ENCODE data around the gene SLC51B.
"Not testable (repeated sequence)": the region's sequence is repeated elsewhere in the genome, so short reads cannot be mapped to it uniquely, and the experiment has no call there.

The SLC51B gene

DNA sequence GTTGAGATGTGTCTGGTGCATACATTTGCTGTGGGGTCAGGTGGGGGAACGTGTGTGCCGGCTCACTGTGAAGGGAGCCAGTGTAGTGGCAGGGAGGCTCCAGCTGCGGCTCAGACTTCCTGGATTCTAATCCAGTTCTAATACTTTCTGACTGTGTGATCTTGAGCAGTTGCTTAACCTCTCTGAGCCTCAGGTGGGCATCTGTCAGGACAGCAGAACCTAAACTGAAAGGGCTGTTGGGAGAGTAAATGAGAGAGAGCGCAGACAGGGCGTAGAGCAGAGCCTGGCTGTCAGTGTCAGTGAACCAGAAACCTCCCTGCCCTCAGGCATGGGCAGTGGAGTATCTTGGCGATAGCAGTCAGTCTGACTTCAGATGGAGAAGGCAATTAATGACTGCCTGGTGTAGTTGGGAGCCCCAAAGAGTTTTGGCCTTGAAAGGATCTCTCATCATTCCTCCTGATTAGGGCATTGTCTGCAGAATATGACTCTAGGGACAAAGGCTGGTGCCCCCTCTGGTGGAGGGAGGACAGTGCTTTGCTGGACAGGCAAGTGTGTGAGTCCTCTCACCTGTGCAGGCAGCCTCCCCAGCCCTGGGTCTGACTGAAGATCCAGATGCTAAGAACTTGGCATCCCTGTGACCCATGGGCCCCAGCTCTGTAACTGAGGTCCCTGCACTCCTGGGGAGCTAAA, 40.9 kb downstream of the SLC51B start:
- DNase-seq = peak; percentile 23 to 61 (median 38)

DNA sequence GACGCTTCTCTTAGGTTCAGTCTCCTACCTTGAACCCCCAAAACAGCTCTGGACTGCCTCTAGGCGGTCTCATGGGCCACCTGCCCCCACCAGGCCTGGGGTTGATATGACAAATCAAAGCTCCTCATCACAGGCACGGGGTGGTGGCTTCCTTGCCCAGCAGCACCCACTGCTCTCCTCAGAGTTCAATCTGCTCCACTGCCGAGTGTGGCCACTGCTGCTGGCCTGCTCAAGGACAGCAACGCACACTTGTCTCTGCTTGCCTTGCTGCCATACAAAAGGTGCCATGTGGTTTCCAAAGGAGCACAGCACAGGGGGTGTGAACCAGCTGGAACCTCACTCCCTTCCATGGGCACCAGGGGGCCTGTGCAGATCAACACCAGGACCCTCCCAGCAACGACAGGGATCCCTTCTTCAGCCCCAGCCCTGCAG, 41.5 kb downstream of the SLC51B start:
- no peak for DNase-seq

DNA sequence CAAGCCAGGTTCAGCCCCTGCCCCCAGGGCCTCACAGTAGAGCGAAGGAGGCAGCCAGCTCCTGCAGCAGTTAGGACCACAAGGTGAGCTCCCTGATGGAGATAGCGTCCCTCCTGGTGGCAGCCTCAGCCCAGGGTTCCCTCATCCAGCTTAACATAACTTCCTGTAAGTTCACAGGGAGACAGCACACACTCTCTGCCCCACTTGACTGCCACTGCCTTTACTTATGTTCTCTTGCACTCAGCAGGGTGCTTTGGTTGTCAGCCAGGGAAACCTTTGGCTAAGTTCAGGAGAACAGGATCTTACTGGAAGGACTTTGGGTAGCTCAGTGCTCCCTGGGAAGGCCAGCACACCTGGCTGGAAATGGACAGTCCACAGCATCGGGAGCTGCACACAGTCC, 42.2 kb downstream of the SLC51B start:
- DNase-seq = no peak

DNA sequence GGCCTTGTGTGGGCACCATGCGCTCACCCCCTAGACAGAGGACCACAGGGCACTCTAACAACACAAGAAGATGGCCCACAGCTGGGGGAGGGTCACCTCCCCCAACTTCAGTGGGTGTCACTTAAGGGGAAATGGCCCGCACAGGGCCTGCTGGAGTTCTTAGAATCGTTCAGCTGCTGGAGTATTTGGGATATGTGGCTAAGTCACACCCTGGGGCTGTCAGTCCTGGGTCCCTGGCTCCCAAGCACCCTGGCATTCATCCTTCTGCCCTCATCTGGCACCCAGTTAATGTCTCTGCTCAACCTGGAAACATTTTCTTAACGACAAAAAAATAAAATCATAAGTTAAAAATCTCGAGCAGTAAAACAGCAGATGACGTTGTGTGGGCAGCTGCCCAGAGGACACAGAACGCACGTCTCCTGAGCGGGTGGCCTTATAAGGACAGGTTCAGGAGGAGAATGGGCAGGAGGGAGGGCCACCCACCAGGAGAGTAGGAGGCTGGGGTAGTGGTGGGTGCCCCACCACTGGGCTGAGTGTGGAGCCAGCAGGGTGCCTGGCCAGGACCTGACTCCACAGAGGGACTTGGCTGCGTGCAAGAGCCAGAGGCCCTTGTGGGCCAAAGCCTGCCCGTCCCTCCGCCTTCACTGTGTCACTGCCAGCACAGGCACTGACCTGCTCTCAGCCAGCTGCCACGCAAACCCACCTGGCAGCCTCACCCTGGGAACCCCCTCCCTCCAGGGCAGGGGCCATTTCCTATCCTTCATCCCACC, 42.9 kb downstream of the SLC51B start:
- no peak for DNase-seq

DNA sequence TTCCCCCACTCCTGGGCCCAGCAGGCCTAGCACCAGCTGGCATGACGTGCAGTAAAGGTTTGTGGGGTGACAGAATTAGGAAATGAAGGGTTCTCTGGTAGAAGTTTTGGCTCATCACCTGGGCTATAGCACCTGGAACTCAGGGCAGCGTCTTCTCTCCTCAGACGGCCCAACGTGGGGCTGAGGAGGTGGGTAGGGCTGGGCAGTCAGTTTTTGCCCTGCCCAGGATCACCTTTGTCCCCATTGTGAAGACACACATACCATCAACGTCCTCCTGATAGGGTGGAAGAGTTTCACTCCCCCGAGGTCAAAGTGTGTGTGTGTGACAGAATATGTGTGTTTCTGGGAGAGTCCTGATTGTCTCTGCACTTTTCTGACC, 43.4 kb downstream of the SLC51B start:
- DNase-seq = no peak

DNA sequence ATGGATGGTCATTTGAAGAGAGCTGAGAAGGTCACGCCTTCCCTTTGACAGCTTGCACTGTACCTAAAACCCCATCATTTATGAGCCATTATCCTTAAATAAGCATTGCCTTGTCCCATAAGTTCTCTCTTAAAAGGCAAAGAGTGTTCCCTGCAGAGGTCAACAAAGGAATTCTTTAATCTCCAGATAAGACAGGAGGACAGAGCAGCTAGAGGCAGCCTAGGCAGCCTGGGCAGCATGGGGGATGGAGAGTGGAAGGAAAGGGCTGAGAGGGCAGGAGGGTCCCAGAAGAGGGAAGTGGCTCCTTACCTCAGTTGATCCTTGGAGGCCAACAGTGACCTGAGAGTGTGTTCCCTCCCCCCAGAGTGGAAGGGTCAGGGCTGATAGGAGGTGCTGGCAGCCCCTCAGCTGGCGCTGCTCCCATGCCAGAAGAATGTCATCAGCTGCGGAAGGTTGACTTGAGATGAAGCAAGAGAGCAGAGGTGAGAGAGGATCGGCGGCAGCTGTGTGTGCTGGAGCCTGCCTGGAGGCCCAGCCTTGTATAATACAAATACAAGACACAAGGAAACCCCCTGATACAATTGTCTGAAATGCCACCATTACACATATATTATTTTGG, 44.1 kb downstream of the SLC51B start:
- no peak for DNase-seq

DNA sequence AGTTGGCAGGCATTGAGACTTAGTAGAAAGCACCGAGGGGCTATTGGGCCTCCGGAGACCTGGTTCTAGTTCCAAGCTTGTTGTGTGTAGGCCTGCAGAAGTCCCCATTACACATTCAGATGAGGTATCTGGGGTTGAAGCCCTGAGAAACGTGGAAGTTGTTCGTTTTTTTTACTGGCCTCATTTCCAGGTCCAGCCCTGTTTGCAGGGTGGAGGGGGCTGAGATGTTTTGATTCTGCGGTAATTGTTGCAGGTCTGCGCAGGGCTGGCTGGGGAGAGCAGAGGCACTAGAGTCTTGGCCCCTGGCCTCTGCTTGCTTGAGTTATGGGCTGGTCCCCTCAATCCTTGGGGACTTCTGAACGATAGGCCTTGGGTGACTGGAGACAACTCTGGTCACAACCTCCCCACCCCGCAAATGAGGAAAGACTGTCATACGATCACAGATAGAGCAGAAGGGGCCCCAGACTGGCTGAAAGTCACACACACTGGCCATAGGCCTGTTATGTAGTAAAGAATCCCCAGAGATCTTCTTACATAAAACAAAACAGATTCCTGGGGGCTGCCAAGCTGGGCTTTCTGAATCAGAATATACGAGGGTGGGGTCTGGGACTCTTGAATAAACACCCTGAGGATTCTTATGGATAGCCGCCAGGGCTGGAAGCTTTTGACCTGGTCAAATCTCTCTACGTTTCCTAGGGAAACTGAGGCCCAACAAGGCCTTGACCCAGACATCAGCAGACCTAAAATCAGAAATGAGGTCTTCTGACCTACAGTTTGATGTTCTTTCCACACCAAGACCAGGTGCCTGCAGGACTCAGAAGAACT, 47.0 kb downstream of the SLC51B start:
- no peak for DNase-seq

DNA sequence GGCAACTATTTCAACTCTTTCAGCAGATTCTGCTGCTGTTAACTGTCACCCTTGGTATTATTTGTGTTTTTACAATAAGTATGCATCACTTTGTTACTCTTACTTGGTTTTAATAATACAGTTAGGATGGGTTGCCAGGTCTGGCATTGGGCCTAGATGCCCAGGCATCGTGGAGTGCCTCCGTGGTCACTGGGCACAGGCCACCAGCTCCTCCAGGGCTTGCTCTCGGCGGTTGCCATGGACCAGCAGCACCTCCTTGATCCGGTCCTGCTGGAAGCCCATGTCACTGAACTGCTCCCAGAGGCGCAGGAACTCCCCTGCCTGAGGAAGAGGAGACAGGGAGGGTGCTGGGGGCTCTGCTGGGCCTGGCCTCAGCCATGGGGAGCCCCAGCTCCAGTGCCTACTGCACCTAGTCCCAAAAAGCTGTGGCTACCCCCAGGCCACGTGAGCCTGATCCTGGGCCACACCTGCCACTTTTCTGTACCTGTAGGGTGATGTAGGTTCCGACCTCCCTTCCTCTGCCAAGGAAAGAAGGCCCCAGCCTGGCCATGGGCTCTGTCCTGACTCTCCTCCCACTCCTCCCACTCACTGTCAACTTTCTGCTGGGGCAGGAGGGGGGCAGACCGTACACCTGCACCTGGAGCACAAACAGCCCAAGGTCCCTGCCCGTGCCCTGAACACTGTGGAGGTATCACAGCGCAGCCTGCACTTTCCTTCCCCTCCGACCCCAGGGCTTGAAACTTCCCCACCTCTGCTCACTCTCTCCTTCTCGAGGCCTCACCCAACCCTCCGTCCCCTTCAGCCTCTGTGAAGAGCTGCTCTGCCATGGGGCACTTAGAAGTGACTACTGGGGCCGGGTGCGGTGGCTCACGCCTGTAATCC, 48.0 kb downstream of the SLC51B start:
- DNase-seq = no peak

DNA sequence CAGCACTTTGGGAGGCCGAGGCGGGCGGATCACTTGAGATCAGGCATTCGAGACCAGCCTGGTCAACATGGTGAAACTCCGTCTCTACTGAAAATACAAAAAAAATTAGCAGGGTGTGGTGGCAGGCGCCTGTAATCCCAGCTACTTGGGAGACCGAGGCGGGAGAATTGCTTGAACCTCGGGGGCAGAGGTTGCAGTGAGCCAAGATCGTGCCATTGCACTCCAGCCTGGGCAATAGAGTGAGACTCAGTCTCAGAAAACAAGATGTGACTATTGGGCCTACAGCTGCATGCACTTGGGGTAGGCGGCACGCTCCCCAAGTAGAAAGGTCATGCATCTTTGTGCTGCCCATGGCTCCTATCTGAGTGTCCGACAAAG, 48.6 kb downstream of the SLC51B start:
- not testable (repeated sequence) for DNase-seq

DNA sequence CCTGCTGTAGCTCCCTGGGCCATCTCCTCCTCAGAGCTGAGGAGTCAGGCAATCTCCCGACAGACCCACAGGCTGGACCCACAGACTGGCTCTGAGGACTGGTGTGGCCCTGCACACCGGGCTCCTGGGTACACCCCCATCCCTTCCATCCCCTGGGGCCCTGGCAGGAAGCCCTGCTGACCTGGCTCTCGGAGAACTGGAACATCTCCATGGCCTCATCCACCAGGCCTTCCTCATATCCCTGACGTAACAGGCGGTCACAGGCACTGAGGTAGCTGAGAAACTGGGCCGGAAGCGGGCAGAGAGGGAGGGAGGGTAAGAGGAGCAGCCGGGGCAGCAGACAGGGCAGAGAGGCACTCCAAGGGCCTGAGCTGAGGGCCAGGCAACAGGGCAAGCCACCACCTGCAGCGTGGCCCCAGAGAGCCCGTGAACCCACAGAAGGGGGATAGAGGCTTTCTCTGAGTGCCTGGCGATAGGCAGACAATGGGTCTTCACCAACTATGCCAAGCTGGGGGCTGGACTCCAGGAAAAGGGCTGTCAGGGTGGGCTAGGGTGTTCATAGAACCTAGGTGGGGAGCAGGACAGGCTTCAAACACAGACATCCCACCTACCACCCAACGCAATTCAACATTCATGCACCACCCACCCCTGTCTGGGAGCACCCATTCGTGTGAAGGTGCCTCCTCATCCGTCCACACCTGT, 49.3 kb downstream of the SLC51B start:
- DNase-seq = no peak

DNA sequence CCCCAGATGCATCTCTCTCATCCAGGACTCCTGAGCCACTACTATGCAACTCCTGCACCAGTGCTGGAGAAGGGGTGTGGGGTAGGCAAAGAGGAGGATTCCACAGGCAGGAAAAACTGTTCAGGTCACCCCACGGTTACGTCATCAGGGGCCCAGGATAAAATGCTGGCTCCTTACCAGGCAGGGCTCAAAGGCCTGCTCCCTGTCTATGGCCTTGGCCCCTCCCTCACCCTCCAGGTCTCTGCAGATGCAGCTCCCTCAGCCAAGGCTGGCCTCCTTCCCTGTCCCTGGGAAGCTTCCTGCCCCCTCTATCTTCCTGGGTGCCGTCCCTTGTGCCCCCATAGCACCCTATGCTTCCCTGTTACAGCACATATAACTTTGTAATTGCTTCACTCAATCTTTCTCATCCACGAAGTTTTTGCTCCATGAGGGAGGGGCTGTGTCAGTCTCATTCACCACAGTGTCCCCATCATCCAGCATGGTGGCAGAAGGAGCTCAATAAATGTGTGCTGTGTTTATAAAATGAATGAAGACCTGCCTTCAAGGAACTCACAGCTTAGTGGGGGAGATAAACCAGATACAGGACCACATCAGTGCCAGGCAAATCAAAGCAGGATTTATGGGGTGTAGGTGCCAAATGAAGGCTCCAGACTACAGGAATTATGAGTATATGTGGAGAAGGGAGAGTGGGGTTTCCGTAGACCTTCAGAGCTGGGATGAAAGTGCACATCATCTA, 50.0 kb downstream of the SLC51B start:
- no peak for DNase-seq

DNA sequence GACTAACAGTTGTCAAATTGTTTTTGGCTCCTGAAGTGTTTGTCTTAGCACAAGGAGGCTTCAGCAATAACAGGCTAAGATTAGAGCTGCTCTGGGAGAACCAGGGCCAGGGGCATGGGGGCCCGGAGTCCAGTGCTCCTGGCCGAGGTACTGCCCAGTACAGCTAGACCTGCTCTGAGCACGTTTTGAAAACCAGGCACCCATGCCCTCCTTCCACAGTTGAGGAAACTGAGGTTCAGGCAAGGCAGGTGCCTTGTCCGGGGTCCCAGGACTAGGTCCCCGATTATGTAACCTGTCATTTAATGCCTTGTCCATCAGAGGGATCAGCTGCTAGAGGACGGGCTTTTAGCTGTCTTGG, 50.5 kb downstream of the SLC51B start:
- DNase-seq = no peak

DNA sequence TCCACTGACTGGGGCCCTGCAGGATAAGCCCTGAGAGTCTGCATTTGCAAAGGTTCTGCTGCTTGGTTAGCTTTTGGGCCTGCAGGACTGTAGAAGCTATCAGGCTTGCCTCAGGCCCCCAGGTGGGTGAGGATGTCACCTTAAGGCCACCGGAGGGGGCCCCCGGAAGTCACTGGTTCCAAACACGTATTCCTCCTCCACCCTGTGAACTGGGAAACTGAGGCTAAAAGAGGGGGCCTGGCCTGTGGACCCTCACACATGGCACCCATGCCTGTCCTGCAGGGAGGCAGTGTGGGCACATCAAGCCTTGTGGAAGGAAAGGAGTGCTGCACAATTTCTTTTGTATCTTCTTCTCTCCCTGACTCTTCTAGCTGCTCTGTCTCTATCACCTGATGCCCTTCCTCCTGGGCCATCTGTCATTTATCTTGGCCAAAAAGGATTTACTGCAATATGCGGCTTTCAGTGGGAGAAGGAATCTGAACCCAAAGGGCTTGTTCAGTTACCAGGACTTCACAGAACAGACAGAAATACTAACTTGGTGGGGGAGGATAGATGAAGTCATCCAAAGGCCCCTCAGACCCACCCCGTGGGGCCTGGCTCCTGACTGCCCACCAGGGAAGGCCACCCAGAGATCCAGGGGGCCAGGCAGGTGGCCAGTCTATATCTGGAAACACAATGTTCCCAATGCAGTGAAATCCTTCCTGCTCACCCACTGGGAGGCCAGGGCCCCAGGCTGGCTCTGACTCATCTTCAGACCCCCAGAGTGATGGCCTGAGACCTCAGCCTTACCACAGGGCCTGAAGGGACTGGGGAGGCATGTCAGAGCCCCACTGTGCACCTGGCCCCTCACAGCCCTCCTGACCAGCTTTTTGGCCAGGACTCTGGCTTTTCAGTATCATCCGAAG, 51.5 kb downstream of the SLC51B start:
- DNase-seq = no peak

DNA sequence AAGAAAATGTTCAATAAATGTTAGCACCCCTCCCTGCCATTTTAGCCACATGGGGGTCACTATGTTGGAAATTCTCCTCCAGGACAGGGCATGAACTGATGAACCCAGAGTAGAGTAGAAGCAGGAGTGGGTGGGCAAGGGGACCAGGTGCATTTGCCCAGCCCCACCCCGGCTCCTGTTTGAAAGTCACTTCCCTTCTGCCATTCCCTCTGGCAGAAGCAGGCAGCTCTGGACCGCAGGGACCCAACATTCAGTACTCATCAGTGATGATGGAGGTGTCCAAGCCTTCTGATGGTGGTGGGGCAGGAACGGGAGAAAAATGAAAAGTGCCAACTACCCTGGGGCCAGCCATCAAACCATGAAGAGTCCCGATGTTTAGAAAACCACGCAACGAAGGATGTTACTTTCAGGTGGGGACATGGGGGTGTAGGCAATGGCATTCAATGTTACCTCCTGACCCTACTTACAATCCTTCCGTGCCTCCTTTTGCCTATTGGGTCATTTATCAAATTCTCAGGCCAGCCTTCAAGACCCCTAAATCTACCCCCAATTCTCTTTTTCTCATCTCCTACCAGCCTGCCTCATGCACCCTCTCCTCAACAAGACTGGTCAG, 52.6 kb downstream of the SLC51B start:
- no peak for DNase-seq

DNA sequence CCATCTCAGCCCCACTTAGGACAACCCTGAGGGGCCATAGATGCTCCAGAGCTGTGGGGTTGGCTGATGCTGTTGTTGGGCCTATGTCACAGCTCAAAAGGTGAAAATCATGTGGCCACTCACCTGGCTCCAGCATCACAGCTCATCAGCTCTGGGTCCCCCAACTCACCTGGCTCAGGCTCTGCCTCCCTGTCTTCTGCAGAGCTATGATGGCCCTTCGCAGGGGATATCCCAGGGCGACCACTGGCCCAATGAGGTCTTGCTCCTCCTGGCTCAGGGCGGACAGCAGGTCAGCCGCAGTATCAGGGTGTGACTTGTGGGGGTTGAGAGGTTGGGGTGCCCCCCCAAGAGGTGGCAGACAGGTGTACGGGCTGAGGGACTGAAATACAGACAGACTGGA, 54.1 kb downstream of the SLC51B start:
- no peak for DNase-seq

DNA sequence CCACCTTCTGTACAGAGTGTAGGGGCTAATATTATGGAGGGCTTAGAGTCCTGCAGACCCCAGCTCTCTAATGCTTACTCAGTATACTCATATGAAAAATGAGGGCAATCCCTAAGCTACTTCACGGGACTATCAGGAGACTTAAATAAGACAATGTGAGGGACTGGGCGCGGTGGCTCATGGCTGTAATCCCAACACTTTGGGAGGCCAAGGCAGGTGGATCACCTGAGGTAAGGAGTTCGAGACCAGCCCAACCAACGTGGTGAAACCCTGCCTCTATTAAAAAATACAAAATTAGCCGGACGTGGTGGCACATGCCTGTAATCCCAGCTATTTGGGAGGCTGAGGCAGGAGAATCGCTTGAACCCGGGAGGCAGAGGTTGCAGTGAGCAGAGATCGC, 54.6 kb downstream of the SLC51B start:
- DNase-seq = not testable (repeated sequence)

DNA sequence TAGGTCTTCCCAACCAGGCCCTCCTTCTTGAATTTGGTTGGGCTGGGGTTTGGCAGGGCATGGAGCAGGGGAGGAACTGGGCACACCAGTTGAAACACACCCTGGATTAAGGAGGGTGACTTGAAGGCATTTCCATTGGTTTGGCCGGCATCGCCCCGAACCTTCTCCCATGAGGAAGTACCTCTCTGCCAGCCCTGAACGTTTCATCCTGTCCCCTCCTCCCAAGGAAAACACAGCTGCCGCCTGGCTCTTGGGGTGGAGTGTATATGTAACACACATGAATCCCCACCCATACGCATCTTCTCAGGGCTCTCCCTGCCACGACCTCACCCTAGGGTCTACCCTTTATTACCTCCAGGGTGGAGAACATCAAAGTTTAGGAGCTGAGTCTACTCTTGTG, 55.3 kb downstream of the SLC51B start:
- DNase-seq = no peak

DNA sequence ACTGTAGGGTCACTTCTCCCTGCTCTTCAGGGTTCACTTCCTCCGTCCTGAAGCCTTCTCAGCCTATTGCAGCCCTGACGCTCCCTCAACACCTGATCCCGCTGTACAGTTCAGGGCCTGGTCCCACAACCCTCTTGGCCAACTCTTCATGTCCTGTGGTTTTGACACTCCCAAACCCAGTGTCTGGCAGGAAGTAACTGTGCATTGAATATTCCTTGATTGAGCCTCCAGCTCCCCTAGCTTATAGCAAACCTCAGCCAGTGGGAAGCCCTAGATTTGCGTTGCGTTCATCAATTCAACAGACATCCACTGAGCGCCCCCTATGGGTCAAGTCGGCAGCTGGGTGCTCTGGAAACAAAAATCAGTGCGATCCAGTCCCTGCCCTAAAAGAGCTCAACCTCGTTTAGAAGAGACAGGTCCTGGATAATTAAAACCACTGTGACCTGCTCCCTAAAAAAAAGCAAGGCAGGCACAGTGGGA, 56.3 kb downstream of the SLC51B start:
- DNase-seq = peak; percentile 76 to 86 (median 82)
